SHP77 treated with DMSO at 0.1 percent for 48 hours (cell line): ENCODE results near the gene METTL4.
"Not testable (repeated sequence)": the region's sequence is repeated elsewhere in the genome, so short reads cannot be mapped to it uniquely, and the experiment has no call there.

Source experiments
- DNase-seq: peaks from one replicate; lab custom pipeline; 2025; lab: John Stamatoyannopoulos, UW

The METTL4 gene

DNA sequence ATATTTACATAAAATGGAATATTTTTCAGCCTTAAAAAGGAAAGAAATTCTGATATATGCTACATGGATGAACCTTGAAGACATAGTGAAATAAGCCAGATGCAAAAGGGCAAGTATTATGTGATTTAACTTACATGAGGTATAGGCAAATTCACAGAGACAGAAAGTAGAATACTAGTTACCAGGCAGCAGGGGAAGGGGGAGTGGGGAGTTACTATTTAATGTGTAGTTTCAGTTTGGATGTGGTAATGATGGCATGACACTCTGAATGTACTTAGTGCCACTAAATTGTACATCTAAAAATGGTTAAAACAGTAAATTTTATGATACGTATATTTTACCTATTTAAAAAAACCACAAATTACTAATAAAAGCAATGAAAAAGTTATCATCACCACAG lies 12.1 kb downstream of the METTL4 start:
- DNase-seq = no peak

DNA sequence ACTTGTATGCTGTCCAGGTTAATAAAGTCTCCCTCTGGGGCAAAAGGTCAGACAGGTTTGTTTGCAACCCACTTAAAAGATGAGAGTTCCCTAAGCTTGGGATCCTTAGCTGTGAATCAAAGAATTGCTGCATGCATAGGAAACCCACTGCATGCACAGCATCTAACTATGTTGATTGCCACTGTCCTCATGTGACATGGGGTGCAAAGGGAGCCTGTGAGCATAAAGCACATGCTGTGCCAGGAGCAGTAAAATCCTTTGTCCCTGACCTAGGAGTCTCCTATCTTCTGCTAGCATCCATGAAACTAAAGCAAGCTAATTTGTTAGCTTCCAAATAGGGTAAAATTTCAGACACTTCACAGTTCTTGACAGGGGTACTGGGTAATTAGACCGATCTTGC lies 13.8 kb downstream of the METTL4 start:
- no peak for DNase-seq

- no peak for DNase-seq
These were observed 15.4 kb downstream of the METTL4 start for GRCh38 chr18:2555895-2556294.

DNA sequence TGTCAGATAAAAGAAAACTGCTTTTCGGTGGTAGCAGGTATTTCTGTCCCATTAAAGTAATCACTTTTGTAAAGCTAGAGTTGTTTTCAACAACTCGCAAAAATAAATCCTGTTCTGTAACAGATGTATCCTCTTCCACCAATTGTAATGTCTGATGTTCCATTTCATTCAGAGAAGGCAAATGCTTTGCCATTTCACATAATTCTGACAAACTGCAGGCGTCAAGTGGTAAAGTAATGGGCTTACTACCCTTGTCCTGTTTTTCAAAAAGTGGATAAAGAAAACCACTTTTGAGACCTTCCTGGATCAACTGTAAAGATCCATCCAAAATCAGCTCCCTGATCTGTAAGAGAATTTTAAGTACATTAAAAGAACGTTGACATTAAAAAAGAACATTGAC lies 16.6 kb downstream of the METTL4 start:
- DNase-seq = no peak

- no peak for DNase-seq
These were observed 19.9 kb downstream of the METTL4 start for GRCh38 chr18:2551425-2551824.

- no peak for DNase-seq
These were observed 21.8 kb downstream of the METTL4 start for GRCh38 chr18:2549462-2549861.

DNA sequence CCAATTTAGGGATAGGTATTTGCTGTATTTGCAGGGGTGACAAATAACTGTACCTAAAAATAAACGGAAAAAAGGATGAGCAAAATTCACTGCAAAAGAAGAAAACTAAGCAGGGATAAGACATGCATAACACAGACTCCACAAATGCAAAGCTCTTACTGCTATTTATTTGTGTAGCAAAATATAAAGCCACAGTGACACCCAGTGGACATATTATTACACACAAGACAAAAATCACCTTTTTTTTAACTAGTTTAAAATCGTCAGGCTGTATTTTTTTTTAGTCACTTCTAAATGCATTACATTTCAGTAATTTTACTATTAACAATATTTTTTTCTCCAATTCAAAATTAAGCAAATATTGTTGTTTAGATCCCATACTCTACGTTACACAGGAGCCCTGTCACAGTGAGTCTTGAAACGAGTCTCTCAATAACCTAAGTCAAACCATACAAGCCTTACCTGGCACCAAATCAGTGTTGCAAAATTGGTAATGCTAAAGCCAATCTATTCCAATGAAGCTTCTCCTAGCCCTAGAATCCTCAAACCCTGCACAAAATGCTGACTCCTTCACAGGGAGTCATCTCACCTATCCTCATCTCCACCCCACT lies 23.7 kb downstream of the METTL4 start:
- DNase-seq = no peak

- DNase-seq = no peak
These were observed 26.1 kb downstream of the METTL4 start for GRCh38 chr18:2545155-2545554.

DNA sequence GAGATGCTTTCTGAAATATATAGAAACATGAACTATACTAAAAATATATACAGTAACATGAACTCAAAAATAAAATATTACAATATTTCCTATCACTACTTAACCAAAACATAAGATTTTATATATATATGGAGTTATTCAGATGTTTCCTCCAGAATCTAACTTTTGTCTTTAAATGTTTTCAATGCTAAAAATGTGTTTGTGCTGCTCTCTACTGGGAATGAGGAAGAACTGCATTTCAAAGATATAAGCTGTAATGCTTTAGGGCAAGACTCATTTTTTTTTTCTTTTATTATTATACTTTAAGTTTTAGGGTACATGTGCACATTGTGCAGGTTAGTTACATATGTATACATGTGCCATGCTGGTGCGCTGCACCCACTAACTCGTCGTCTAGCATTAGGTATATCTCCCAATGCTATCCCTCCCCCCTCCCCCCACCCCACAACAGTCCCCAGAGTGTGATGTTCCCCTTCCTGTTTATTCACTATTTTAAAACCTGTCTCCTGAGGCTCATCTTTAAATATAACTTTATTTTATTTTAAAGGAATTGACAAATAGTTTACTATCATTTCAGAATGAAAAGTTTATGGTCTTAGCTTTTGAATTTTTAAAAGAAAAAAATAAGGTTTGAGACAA lies 29.3 kb downstream of the METTL4 start:
- peak; percentile 51 for DNase-seq

- no peak for DNase-seq
These were observed 30.7 kb downstream of the METTL4 start for GRCh38 chr18:2540575-2540974.

GRCh38 chr18:2538844-2539243 lies 32.5 kb downstream of the METTL4 start:
- DNase-seq = no peak

DNA sequence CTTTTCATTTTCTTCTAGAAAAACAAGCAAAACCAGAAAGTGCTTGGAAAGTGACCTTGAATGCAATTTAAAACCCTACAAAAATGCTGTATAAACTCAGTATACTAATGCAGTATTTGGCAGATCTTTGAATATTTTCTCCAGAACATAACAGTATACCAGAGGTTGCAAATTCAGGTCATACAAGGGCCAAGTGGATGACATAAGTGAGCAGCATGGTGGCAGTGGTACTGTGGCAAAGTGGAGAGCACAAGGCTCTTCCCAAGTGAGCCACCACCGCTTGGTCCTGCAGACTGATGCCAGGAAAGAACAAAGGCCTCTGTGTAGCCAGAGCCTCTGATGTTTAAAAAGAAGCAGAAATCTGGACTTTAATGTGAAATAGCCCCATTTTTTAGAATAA lies 33.1 kb downstream of the METTL4 start:
- no peak for DNase-seq

DNA sequence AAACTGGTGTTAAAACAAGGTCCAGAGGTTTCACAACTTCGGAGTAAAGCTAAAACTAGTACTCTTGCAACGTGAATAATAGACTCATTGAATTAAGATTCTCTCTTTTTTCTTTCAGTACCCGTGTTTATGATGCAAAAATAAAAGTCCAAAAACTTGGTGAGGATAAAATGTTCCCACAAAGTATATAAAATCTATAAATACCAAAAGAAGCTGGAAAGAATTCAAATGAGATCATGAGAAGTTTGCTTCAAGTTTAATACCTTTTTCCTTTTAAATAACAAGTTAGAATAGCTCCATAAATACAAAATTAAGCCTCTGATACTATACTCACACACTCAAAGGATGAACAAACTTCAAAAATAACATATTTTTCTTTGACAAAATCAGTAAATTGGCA lies 34.0 kb downstream of the METTL4 start:
- no peak for DNase-seq

GRCh38 chr18:2536493-2536892 lies 34.8 kb downstream of the METTL4 start:
- no peak for DNase-seq

GRCh38 chr18:2536063-2536462 lies 35.2 kb downstream of the METTL4 start:
- DNase-seq = no peak

GRCh38 chr18:2535419-2535910 lies 35.8 kb downstream of the METTL4 start:
- DNase-seq = no peak

GRCh38 chr18:2534906-2535305 lies 36.4 kb downstream of the METTL4 start:
- DNase-seq = no peak

- no peak for DNase-seq
These were observed 38.5 kb downstream of the METTL4 start for GRCh38 chr18:2532797-2533196.

DNA sequence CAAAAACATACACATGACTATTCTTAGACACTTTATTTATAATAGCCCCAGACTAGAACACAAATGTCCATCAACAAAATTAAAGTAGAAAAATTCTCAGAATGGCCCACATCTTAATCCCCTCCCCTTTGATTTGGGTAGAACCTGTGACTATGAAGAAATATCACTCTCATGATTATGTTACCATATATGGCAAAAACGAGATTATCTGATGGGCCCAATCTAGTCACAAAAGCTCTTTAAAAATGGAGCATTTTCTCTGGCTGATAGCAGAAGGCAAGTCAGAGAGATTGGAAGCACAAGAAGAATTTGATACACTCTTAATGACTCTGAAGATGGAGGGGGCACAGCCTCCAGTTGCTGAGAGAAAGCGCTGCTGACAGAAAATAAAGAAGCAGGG lies 39.6 kb downstream of the METTL4 start:
- DNase-seq = no peak

GRCh38 chr18:2529154-2529553 lies 42.2 kb downstream of the METTL4 start:
- no peak for DNase-seq

DNA sequence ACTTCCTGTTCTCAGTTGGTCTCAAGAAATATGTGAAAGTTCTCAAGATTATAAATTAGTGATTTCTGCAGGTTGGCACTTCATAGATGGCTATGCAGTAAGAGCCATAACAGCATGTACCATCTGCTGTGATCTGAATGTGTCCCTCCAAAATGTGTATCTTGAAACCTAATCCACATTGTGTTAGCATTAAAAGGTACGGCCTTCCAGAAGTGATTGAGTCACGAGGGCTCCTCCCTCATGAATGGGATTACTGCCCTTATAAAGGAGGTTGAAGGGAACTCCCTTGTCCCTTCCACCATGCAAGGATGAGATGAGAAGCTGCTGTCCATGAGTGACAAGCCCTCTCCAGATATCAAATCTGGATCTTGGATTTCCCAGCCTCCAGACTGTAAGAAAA lies 45.0 kb downstream of the METTL4 start:
- DNase-seq = no peak

GRCh38 chr18:2524794-2525198 lies 46.5 kb downstream of the METTL4 start:
- DNase-seq = not testable (repeated sequence)

GRCh38 chr18:2522112-2522511 lies 49.2 kb downstream of the METTL4 start:
- DNase-seq = no peak

DNA sequence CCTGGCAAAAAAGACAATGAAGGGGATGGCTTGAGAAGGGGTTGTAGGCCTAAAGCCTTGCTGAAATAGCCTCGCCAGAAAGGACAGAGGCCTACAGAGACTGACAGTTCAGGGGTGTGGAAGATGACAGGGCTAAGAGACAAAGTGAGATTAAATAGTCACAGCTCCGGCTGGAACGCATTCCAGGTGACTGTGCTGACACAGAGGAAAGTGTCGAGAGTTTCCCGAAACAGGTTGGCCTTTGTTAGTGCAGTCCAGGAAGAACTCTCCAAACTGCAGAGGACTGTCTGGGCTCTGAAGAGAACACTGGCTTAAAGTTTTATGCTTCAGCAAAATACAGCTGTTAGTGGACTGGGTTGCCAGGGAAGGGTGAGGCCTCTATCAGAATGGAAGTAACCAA lies 52.8 kb downstream of the METTL4 start:
- DNase-seq = no peak
